GM12872 (cell line): Measurements from ENCODE around the gene ZNF189.

Experiments
- CTCF ChIP-seq: IDR thresholded peaks from 3 replicates; pipeline ENCODE4 v1.5.1; 2011; ENCODE audit warnings: low read depth, mild to moderate bottlenecking, low read length, moderate library complexity; ENCODE audit not compliant: insufficient read depth

Gene ZNF189

DNA sequence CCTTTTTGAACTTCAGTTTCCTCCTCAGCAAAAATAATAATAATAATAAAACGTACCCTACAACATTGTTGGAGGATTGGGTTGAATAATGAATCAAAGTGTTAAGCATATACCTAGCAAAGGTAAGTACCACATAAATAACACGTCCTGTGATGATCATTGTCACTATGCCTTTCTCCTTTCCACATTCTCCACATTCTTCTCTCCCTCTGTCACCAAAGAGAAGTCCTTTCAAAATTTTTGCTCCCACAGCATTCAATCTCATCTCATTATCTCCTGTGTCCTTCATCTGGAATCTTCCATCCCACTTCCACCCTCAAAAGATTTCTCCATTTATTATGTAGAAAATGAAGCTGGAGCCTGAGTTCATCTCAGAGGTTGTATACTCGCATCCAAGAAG lies 44.1 kb downstream of the ZNF189 start:
- TF ChIP-seq CTCF = no peak

- no peak for TF ChIP-seq CTCF
These were observed 44.7 kb downstream of the ZNF189 start for GRCh38 chr9:101443364-101443771.

GRCh38 chr9:101445353-101446029 lies 46.8 kb downstream of the ZNF189 start:
- TF ChIP-seq CTCF = no peak

DNA sequence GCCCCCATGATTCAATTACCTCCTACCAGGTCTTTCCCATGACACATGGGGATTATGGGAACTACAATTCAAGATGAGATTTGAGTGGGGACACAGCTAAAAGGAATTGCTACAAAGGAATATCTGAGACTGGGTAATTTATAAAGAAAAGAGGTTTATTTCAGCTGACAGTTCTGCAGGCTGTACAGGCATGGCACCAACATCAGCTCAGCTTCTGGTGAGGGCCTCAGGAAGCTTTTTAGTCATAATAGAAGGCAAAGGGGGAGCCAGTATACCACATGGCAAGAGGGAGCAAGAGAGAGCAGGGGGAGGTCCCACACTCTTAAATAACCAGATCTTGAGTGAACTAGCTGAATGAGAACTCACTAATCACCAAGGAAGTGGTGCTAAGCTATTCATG lies 48.1 kb downstream of the ZNF189 start:
- no peak for TF ChIP-seq CTCF

- TF ChIP-seq CTCF = no peak
These were observed 50.0 kb downstream of the ZNF189 start for GRCh38 chr9:101448680-101449070.

- peak; percentile 58 for TF ChIP-seq CTCF
These were observed 50.5 kb downstream of the ZNF189 start for GRCh38 chr9:101449071-101449721.

DNA sequence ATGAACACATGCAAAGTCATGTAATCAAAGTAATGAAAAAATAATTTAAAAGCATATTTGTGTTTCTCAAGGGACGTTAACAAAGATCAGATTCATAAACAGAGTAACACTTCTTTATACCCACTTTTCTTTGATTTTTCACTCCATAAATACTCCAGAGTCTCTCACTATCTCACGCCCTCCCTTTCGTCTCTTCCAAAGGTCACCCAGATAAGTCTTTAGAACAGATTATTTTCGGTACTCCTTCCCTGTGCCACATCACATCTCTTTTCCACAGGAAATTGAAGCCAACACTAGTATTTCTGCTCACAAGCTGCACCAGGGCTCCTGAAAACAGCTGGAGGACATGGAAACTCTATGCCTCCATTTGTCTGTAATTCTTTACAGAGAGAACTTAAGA lies 52.3 kb downstream of the ZNF189 start:
- no peak for TF ChIP-seq CTCF
